Measurements from ENCODE around the gene GEMIN4.

DNA sequence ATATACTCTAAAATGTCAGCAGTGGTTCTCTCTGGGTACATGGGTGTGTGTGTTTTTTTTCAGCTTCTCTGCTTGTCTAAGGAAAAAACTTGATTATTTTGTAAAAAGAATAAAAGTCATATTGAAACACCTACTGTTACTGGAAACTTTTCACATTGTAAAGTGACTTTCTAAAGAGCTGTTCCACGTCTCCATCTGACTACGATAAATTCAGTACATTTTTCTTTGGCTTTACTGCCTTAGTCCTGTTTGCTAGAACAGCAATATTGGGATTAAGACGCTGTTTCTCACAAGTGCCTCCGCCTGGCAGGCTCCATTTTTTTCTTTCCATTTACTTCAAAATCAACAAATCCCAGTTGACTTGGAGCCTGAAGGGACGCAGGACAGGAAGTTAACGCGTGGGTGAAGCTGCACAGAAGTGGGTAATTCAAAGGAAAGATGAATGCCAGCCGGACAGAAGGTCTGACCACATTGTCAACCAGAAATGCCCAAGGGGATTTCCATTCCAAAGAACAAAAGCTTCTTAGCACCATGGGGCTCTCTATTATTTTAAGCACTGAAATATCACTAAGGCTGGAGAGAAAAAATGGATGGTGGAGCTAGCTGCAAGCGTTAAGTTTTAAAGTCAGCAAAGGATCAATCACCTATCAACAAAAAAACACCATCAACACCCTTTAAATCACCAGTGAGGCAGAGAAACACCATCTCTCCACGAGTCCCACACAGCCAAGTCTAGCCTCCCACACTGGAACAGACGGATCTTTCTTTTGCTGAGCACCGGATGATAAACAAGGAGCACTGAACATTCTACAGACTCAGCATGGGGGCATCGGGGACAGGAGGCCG is 21.6 kb upstream of the GEMIN4 start:
- TF ChIP-seq CTCF (IDR thresholded peaks at IDR 0.05 in 4 of 5, conservative IDR thresholded peaks at IDR 0.05 in 1 of 5), result no peak
- no peak for TF ChIP-seq POLR2A (IDR thresholded peaks at IDR 0.05)

All from gastrocnemius medialis (tissue), 4 donors.